ENCODE data around the gene NASP. TPM values are rescaled to one million over a fixed set of nuclear protein-coding genes. Genes with fewer than 3 reads are reported as not detected.

Gene NASP
- total and polyA plus RNA-seq, 2 donors (not counting 3 experiments of a cell fraction or from before 2014, with no cell fraction given) = 101 to 149 TPM

- POLR2A ChIA-PET = interaction anchor here (1.3 to 6.6 kb wide), 2 partner anchors 17 to 47 kb away, joined by 5 to 49 read pairs; partner anchors contain the start of gene PRDX1
- no peak overlapping the region for H3K9ac ChIP-seq (replicated peaks; ENCODE audit: extremely low read depth, insufficient read depth, low read length)
- H3K4me3 ChIP-seq (replicated peaks in 1 of 3; ENCODE audit: insufficient read depth in 1 of 3, low read depth in 1 of 3, low read length in 3 of 3) = no peak overlapping the region
- peaks cover 7 to 20% of the 10 kb centered on the region in 2 experiments for H3K36me3 ChIP-seq (ENCODE audit: control insufficient read depth in 2 of 2, extremely low read depth in 1 of 2, insufficient read depth in 2 of 2, low read length in 2 of 2)
- no peak overlapping the region for H3K4me2 ChIP-seq (ENCODE audit: insufficient read depth, low read length)
- no TSS peak for BruUV-seq (replicated peaks)
- H3K4me1 ChIP-seq (ENCODE audit: control insufficient read depth, extremely low read depth, insufficient read depth, low read length) = no peaks in the 10 kb centered on the region
- TF ChIP-seq MAX (IDR thresholded peaks at IDR 0.05; ENCODE audit: insufficient read depth, insufficient read length) = no peak
- TF ChIP-seq GATA2 (IDR thresholded peaks at IDR 0.05; ENCODE audit: insufficient read depth, insufficient read length, low read depth, low read length) = no peak
- TF ChIP-seq MYC (IDR thresholded peaks at IDR 0.05; ENCODE audit: low read depth, low read length) = no peak
- TF ChIP-seq POLR2AphosphoS5 (IDR thresholded peaks at IDR 0.05; ENCODE audit: insufficient read depth, low read depth, low read length) = no peak
- no peak for TF ChIP-seq JUN (IDR thresholded peaks at IDR 0.05; ENCODE audit: borderline replicate concordance, insufficient read depth, insufficient read length, low read depth)
- TF ChIP-seq FOS (IDR thresholded peaks at IDR 0.05; ENCODE audit: borderline replicate concordance, insufficient read depth, low read length) = no peak
- no peak for TF ChIP-seq EZH2 (IDR thresholded peaks at IDR 0.05; ENCODE audit: borderline replicate concordance, low read depth, low read length, severe bottlenecking)
- no peak for TF ChIP-seq CTCF (IDR thresholded peaks at IDR 0.05; ENCODE audit: extremely low read depth in 1 of 2, insufficient read depth in 1 of 2, low read depth in 1 of 2, low read length in 2 of 2)
- no peak for TF ChIP-seq POLR2A (IDR thresholded peaks at IDR 0.05; ENCODE audit: low read depth, low read length)
- FAIRE-seq (no peak), DNase-seq (ENCODE audit: low read depth, low spot score) (no peak)
- H3K9me1 ChIP-seq (replicated peaks; ENCODE audit: control insufficient read depth, extremely low read depth, insufficient read depth, low read length) = no peaks in the 10 kb centered on the region
- dilution Hi-C loops (cut with MboI; ENCODE audit: extremely low pct_ligation_motif_present, low sequenced_read_pairs) = no loop called here
- H3K79me2 ChIP-seq (ENCODE audit: control insufficient read depth, insufficient read depth, low read length) = peaks cover 2% of the 10 kb centered on the region
- no peak overlapping the region for H2AFZ ChIP-seq (ENCODE audit: low read depth, low read length)
- CTCF ChIA-PET = interaction anchor here (0.9 to 9.0 kb wide), 13 partner anchors 9 to 553 kb away, joined by 3 to 148 read pairs (median 17); partner anchors contain the start of genes AKR1A1, PRDX1 and TESK2
- intact Hi-C loops (cut with micrococcal nuclease) = no loop called here
- H3K27ac ChIP-seq (ENCODE audit: insufficient read depth, low read depth, low read length) = no peak overlapping the region
- H4K20me1 ChIP-seq (replicated peaks; ENCODE audit: control insufficient read depth, extremely low read depth, insufficient read depth, low read length) = no peaks in the 10 kb centered on the region
- no peaks in the 10 kb centered on the region for H3K27me3 ChIP-seq (ENCODE audit: control insufficient read depth in 2 of 2, insufficient read depth in 2 of 2, low read length in 2 of 2)
- no peaks in the 10 kb centered on the region for H3K9me3 ChIP-seq (replicated peaks; ENCODE audit: control insufficient read depth, insufficient read depth, low read length)
These were observed 15.9 kb upstream of the NASP start for GRCh38 chr1:45567911-45568310.

Data from endothelial cell of umbilical vein (primary cell).